HG02981 (cell line): ENCODE results near the gene FXYD5.

ENCODE experiments used
- ATAC-seq: cut with Tn5 transposase; IDR thresholded peaks from one replicate; pipeline ENCODE4 v1.9.1; 2021; ENCODE audit warnings: mild to moderate bottlenecking, moderate library complexity; ENCODE audit not compliant: unreplicated experiment

The FXYD5 gene

GRCh38 chr19:35211545-35212230 is 57.2 kb downstream of the FXYD5 start:
- no peak for ATAC-seq

- ATAC-seq: no peak
These were observed 57.7 kb downstream of the FXYD5 start for GRCh38 chr19:35212241-35212640.

DNA sequence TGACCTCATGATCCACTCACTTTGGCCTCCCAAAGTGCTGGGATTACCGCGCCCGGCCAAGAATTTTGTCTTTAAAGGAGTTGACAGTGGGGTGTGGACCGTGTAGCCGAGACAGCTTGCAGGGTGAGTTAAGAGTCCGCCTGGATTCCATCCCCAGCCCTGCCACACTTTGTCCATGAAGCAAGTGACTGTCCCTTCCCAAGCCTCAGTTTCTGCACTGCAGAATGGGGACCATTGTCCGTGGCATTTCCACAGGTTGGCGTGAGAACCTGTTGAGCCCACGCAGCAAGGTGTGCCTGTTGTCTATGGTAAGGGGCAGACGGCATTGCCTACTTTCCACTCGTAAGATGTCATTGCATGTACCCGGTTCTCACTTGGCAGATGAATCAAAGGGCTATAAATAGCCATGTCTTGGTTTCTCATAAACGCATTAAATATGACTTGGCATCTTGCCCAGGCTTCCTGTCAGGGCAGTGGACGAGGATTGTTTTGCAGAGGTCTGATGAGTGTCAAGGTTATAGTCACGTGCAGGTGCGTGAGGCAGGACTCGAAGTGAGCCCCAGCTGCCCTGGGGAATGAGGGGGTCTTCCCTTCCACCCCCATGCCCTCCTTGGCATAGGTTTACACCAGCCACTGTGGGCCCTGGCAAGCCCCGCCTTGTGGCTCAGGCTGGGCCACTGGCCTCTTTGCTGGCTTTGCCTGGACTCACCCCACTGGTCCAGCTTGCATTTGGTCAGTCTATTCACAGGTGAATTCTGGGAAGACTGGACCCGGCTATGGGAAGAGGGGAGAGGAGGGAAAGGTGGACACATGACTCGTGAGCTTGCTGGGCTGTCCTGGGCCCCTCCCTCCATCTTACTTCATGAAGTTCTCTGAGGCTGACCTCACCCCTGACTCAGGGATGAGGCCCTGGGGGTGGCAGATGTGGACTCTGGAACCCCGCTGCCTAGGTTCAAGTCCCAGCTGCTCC is 59.4 kb downstream of the FXYD5 start:
- ATAC-seq: peak; percentile 60

DNA sequence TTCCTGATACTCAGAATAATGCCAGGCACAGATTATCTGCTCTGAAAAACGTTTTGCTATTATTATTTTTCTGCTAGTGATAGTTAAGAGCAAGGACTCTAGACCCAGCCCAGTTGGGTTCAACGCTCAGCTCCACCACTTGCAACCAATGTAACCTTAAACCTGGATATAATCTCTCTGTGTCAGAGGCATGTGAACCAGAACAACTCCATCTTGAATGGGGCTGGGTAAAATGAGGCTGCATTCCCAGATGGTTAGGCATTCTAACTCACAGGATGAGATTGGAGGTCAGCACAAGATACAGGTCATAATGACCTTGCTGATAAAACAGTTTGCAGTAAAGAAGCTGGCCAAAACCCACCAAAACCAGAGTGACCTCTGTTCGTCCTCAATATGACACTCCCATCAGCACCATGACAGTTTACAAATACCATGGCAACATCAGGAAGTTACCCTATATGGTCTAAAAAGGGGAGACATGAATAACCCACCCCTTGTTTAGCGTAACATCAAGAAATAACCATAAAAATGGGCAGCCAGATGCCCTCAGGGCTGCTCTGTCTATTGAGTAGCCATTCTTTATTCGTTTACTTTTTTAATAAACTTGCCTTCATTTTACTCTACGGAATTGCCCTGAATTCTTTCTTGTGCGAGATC is 60.4 kb downstream of the FXYD5 start:
- ATAC-seq: no peak

DNA sequence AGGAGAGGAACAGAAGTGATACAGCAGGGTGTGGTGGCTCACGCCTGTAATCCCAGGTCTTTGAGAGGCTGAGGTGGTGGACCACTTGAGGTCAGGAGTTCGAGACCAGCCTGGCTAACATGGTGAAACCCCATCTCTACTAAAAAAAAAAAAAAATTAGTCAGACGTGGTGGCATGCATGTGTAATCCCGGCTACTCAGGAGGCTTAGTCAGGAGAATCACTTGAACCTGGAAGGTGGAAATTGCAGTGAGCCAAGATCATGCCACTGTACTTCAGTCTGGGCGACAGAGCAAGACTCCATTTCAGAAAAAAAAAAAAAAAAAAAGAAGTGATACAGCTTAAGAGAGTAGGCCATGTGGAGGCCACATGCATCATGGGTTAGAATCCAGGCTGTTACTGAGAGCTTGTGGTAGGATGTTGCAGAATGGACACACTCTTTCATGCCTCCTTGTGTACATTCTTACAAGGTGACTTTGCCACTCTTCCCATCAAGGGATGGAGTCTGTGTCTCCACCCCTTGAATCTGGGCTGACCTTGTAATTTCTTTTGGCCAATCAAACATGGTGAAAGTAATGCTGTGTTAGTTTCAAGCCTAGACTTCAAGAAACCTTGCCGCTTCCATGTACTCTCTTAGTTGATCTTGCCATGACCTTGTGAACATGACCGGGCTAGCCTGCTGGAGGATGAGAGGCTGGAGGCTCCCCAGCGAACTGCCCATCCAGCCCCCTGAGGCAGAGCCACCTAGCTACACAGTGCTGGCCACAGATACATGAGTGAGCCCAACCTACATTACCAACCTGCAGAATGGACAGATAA is 61.7 kb downstream of the FXYD5 start:
- ATAC-seq: no peak

GRCh38 chr19:35216833-35217648 is 62.5 kb downstream of the FXYD5 start:
- ATAC-seq: no peak

- no peak for ATAC-seq
These were observed 63.1 kb downstream of the FXYD5 start for GRCh38 chr19:35217649-35217990.

DNA sequence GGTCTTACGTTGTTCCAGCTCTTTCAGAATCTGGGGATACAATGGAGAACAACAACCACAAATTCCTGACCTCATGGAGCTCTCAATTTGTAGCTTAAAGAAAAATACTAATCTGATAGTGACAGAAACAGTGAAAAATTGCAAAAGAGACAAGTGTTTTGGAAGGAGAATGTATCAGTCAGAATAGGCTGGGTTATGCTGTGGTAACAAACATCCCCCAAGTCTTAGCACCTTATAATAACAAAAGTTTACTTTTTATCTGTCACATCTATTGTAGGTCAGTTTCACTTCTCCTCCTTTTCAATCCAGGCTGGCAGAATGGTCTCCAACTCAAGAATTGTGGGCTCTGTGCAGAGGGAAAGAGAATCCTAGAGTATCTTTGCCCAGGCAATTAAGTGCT is 64.5 kb downstream of the FXYD5 start:
- ATAC-seq: no peak
